B cell (primary cell): ENCODE results near the gene NT5DC3. TPM values are rescaled to one million over a fixed set of nuclear protein-coding genes. Genes with fewer than 3 reads are reported as not detected.

Experiments
- ATAC-seq: fragments of 200-7000 bp; cut with Tn5 transposase; one replicate; pipeline ENCODE4 v1.10.0; 2021; ENCODE audit warnings: low read depth, mild to moderate bottlenecking, moderate number of reproducible peaks, moderate library complexity
- CTCF ChIA-PET: fragments of 350-600 bp; sonication (Branson Sonifier 250); formaldehyde crosslinking; loops from one replicate; lab custom pipeline; 2021; ENCODE audit warnings: antibody characterized with exemption, inconsistent platforms; lab: Charles Lee
- POLR2A ChIA-PET: fragments of 350-600 bp; sonication (Branson Sonifier 250); formaldehyde crosslinking; loops from one replicate; lab custom pipeline; 2021; ENCODE audit warnings: antibody characterized with exemption; lab: Charles Lee
- DNase-seq: peaks from one replicate; pipeline ENCODE4 v3.0.0; 2013
- H2AFZ ChIP-seq: 2 replicates; pipeline ENCODE4 v1.6.1; 2012; ENCODE audit warnings: mild to moderate bottlenecking, low read depth, low read length; ENCODE audit not compliant: insufficient read depth, poor library complexity, severe bottlenecking
- H3K27ac ChIP-seq, 2 donors: 1 replicate in 1 of 2; 2 replicates in 1 of 2; pipeline ENCODE4 v1.5.1; 2012 to 2013; ENCODE audit warnings: low read length in 2 of 2, mild to moderate bottlenecking in 2 of 2, moderate library complexity in 1 of 2
- H3K27me3 ChIP-seq, 4 experiments: fragments of 200-600 bp in 1 of 4; sonication (generic) in 1 of 4; replicated peaks in 1 of 4; 1 replicate in 2 of 4; 2 replicates in 2 of 4; pipeline versions ENCODE4 v1.6.1 to v1.7.0; 2013 to 2016; ENCODE audit warnings: low read length in 3 of 4, mild to moderate bottlenecking in 2 of 4, mixed read lengths in 1 of 4, moderate library complexity in 1 of 4; ENCODE audit not compliant: insufficient read depth in 4 of 4, control insufficient read depth in 3 of 4; ENCODE audit errors: control extremely low read depth in 1 of 4
- H3K36me3 ChIP-seq, 2 experiments: replicated peaks in 1 of 2; 1 replicate in 1 of 2; 2 replicates in 1 of 2; pipeline versions ENCODE4 v1.6.1 to v1.7.1; 2013; ENCODE audit warnings: low read length in 1 of 2; ENCODE audit not compliant: insufficient read depth in 2 of 2, control insufficient read depth in 1 of 2; ENCODE audit errors: control extremely low read depth in 1 of 2, extremely low read depth in 1 of 2
- H3K4me1 ChIP-seq, 2 donors: fragments of 200-600 bp in 1 of 2; sonication (generic) in 1 of 2; 1 replicate in 1 of 2; 2 replicates in 1 of 2; pipeline versions ENCODE4 v1.5.1 to v1.6.1; 2013 to 2017; ENCODE audit warnings: low read length in 2 of 2; ENCODE audit not compliant: control insufficient read depth in 2 of 2, insufficient read depth in 2 of 2
- H3K4me2 ChIP-seq: replicated peaks from 2 replicates; pipeline ENCODE3; 2012; ENCODE audit warnings: mild to moderate bottlenecking, low read depth, low read length; ENCODE audit not compliant: poor library complexity, severe bottlenecking
- H3K4me3 ChIP-seq, 5 experiments: fragments of 200-600 bp in 1 of 5; sonication (generic) in 1 of 5; 1 replicate in 3 of 5; 2 replicates in 2 of 5; pipeline versions ENCODE4 v1.5.1 to v1.7.0; 2011 to 2016; ENCODE audit warnings: low read length in 4 of 5, mild to moderate bottlenecking in 4 of 5, low read depth in 2 of 5, control low read depth in 1 of 5, moderate library complexity in 1 of 5; ENCODE audit not compliant: insufficient read depth in 1 of 5; ENCODE audit errors: control extremely low read depth in 1 of 5, extremely low read depth in 1 of 5
- H3K79me2 ChIP-seq: fragments of 200-600 bp; sonication (generic); one replicate; pipeline ENCODE4 v1.6.0; 2016; ENCODE audit warnings: low read length; ENCODE audit not compliant: control insufficient read depth, insufficient read depth
- H3K9ac ChIP-seq: fragments of 200-600 bp; sonication (generic); 2 replicates; pipeline ENCODE4 v1.6.1; 2017; ENCODE audit warnings: mild to moderate bottlenecking, low read length, moderate library complexity
- H3K9me3 ChIP-seq, 3 donors: one replicate each; pipeline versions ENCODE4 v1.6.1 to v1.7.1; 2013; ENCODE audit warnings: low read length in 2 of 3; ENCODE audit not compliant: control insufficient read depth in 2 of 3, insufficient read depth in 1 of 3; ENCODE audit errors: control extremely low read depth in 1 of 3
- H4K20me1 ChIP-seq: 2 replicates; pipeline ENCODE4 v1.6.0; 2012; ENCODE audit warnings: mild to moderate bottlenecking, low read length; ENCODE audit not compliant: insufficient read depth, control insufficient read depth, poor library complexity, severe bottlenecking
- H3K27ac Mint-ChIP-seq: one replicate; pipeline ENCODE4 v1.8.0; 2021; ENCODE audit warnings: mixed read lengths
- H3K27me3 Mint-ChIP-seq: one replicate; pipeline ENCODE4 v1.8.0; 2021; ENCODE audit warnings: mixed read lengths
- H3K4me1 Mint-ChIP-seq: one replicate; pipeline ENCODE4 v1.8.0; 2021; ENCODE audit warnings: mixed read lengths
- H3K4me3 Mint-ChIP-seq: one replicate; pipeline ENCODE4 v1.8.0; 2021; ENCODE audit warnings: mixed read lengths
- H3K9me3 Mint-ChIP-seq: one replicate; pipeline ENCODE4 v1.8.0; 2022; ENCODE audit warnings: mixed read lengths; ENCODE audit not compliant: insufficient read depth
- CTCF ChIP-seq: fragments of 200-600 bp; IDR thresholded peaks from one replicate; pipeline ENCODE4 v1.8.0; 2022; ENCODE audit warnings: antibody characterized with exemption, mild to moderate bottlenecking
- EZH2 ChIP-seq: IDR thresholded peaks from 2 replicates; pipeline ENCODE4 v1.6.1; 2012; ENCODE audit warnings: borderline replicate concordance, low read depth, mild to moderate bottlenecking, moderate library complexity, low read length; ENCODE audit not compliant: insufficient read depth, poor library complexity, severe bottlenecking
- WGBS: methylation state at CpG from one replicate; pipeline ENCODE4 v1.1.5; 2013; ENCODE audit warnings: missing lambda C conversion rate; ENCODE audit not compliant: insufficient coverage; 5-methylcytosine and 5-hydroxymethylcytosine counted together
- intact Hi-C: fragments of 100-400 bp; cut with micrococcal nuclease; formaldehyde crosslinking; loops from one replicate; pipeline ENCODE4 v1.10.0; 2022
- polyA plus RNA-seq: library from polyadenylated mRNA; depleted of rRNA; stranded (reverse); fragments of >200 nt; gene quantifications from 2 replicates; pipeline ENCODE4 v1.2.3, GENCODE V29; 2012
- total RNA-seq, 2 donors: library from RNA; stranded (reverse); fragments of 120-200 nt in 1 of 2; gene quantifications; 1 replicate in 1 of 2; 2 replicates in 1 of 2; pipeline versions ENCODE4 v1.2.3 to v1.2.4, GENCODE V29; 2013 to 2022

Gene NT5DC3
- total and polyA plus RNA-seq, 2 donors (not counting 1 experiment from before 2014, with no cell fraction given): 4.4 to 10.6 TPM

GRCh38 chr12:103772367-103773108 lies 68.5 kb downstream of the NT5DC3 start:
- no peak overlapping the region for H3K27ac ChIP-seq
- peaks cover 0 to 8% of the 10 kb centered on the region in 2 experiments for H3K36me3 ChIP-seq
- ChIA-PET CTCF (interaction anchor here (0.7 to 1.7 kb wide), 3 partner anchors 70 to 337 kb away, joined by 3 to 11 read pairs (median 3); no protein-coding TSS in a partner anchor), POLR2A (no interaction called here)
- DNase-seq: no peak
- H3K4me2 ChIP-seq: no peak overlapping the region
- H3K4me1 ChIP-seq: no peaks in the 10 kb centered on the region
- no peak overlapping the region for H3K4me3 ChIP-seq
- no peak overlapping the region for H3K9ac ChIP-seq
- no peaks in the 10 kb centered on the region for H3K9me3 ChIP-seq
- no peaks in the 10 kb centered on the region for H3K27me3 Mint-ChIP-seq
- H3K79me2 ChIP-seq: no peaks in the 10 kb centered on the region
- H3K27ac Mint-ChIP-seq: peak overlapping the region; percentile 26
- H4K20me1 ChIP-seq: no peaks in the 10 kb centered on the region
- no peaks in the 10 kb centered on the region for H3K27me3 ChIP-seq
- WGBS: 100% methylated on average over 7 of the region's 7 CpGs
- TF ChIP-seq CTCF (no peak), EZH2 (no peak)
- no peaks in the 10 kb centered on the region for H3K4me1 Mint-ChIP-seq
- no peaks in the 10 kb centered on the region for H3K9me3 Mint-ChIP-seq
- no peak overlapping the region for H3K4me3 Mint-ChIP-seq
- H2AFZ ChIP-seq: no peak overlapping the region
- no peak for ATAC-seq
- intact Hi-C loops: no loop called here

GRCh38 chr12:103771466-103771865 lies 69.6 kb downstream of the NT5DC3 start:
- Histone ChIP-seq H3K4me3 (no peak overlapping the region), H3K79me2 (no peaks in the 10 kb centered on the region), H3K4me2 (no peak overlapping the region), H3K4me1 (no peaks in the 10 kb centered on the region), H3K27me3 (no peaks in the 10 kb centered on the region), H2AFZ (no peak overlapping the region), H3K9me3 (no peaks in the 10 kb centered on the region), H3K27ac (no peak overlapping the region), H3K9ac (no peak overlapping the region), H4K20me1 (no peaks in the 10 kb centered on the region), H3K36me3 (peaks cover 0 to 3% of the 10 kb centered on the region in 2 experiments)
- DNase-seq: peak; percentile 38
- Mint-ChIP-seq H3K9me3 (no peaks in the 10 kb centered on the region), H3K4me1 (no peaks in the 10 kb centered on the region), H3K4me3 (no peak overlapping the region), H3K27me3 (no peaks in the 10 kb centered on the region), H3K27ac (no peak overlapping the region)
- TF ChIP-seq CTCF (peak; percentile 35), EZH2 (no peak)
- ATAC-seq: peak; percentile 51
- 84% methylated on average over 3 of the region's 3 CpGs for WGBS
- POLR2A ChIA-PET: no interaction called here
- intact Hi-C loops: loop anchor here (1.0 to 2.0 kb wide), 2 partner anchors 99 to 337 kb away; no protein-coding TSS in a partner anchor
- CTCF ChIA-PET: interaction anchor here (1.2 to 1.7 kb wide), 5 partner anchors 100 to 338 kb away, joined by 3 to 11 read pairs (median 4); partner anchors contain the start of gene TDG
